Stimulated activated CD4-positive, alpha-beta T cell treated with anti-CD3 and anti-CD28 coated beads, TNF-alpha, amount 100 ng/mL, for 24 hours (primary cell): ENCODE measurements around the gene COL23A1.
A peak's percentile ranks its signal among the peaks of the same experiment; 100 is the strongest.

ENCODE experiments used
- DNase-seq, 3 experiments: peaks; one replicate each; pipeline ENCODE4 v3.0.0-alpha.2; 2020; ENCODE audit warnings: low read depth in 3 of 3

COL23A1 gene

DNA sequence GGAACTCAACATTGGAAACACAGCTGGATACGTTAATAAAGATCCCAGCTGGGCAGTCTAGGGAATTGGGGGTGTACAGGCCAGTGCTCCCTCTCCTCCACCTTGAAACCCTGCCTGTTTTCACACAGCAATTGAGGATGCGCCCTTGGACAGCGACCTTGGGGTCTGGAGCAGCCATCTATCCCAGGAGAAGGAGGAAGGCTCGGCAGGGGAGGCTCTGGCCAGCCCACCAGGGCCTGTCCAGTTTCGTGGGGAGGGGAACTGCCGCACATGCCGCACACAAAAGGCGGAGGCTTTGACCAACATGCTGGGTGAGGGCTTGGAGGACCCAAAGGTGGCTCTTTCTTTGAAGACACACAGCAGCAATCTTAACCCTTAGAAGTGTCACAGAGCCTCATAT lies 1.4 kb downstream of the COL23A1 start:
- no peak for DNase-seq

DNA sequence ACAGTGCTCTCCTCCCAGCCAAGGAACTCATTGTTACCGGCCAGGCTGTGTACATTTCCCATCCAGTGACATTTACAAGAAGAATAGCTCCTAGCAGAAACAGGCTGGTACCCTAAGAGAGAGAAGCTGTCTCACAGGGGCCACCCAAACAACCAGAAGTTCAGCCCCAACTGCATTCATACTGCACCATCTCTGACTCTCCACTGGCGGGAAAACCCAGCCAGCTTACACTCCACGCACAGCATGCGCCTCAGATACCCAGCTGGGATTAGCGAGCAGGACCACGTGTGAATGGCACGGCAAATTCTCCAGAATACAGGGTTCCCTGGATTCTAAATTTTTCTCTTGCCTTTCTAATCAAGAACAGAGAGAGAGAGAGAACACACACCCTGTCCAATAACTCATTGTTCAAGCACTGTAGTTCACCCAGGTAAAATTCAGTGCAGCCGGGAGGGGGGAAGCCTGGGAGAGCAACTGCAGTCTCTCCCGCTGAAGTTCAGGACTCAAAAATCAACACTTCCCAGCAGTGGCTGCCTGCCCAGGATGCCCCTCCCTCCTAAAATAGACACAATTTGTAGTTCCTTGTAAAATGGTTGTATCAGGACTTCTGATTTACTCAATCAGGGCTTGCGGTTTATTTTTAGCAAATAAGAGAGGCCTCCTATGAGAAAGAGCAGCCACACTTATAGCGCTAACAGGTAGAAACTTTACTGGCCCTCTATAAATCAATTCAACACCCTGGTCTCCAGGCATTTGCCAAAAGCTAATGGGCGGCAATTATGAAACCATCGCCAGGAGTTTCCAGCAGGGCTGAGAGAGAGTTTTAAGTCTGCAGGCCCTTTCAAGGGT lies 2.2 kb downstream of the COL23A1 start:
- no peak for DNase-seq

DNA sequence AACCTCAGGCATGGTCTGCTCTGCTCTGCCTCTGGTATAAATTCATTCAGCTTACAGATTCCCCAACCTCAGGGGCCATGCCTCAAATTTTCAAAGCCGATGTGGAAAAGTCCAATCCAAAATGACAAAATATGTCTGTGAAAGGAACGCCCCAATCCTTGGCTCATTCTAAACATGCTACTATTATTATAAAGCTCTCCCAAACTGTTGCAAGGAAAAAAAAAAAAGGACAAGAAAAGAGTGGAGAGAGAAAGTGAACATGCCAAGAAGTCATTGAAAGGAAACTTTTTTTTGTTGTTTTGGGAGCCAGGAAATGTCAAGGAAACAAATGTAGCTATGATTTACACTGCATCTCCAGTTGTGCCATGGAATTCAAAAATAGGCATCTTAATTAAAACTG lies 3.8 kb downstream of the COL23A1 start:
- no peak for DNase-seq

DNA sequence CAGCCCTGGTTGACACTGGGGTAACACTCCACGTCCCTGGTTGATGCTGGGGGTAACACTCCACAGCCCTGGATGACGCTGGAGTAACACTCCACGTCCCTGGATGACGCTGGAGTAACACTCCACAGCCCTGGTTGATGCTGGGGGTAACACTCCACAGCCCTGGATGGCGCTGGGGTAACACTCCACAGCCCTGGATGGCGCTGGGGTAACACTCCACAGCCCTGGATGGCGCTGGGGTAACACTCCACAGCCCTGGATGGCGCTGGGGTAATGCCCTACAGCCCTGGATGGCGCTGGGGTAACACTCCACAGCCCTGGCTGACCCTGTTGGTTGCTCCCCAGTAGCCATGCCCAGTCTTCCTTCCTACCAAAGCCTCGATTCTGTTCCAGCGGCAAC lies 4.8 kb downstream of the COL23A1 start:
- DNase-seq, result peak in 2 of 3 experiments; percentile 20 to 28

DNA sequence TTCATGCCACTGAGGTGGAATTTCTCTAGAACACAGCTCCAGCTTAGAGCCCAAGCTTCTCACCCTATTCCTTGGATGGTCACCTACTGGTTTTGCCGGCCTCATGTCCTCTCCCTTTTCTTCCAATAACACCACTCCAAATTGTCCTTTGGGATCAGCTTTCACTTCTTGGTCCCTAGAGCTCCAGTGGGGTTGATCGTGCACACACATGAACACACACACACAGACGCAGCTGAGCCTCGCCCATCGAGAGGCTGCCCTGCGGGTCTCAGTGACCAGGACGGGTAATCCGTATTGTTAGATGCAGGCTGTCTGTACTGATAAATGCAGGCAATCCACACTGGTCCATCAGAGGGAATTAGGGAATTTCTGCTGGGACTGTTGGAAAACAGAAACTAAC lies 6.9 kb downstream of the COL23A1 start:
- no peak for DNase-seq

DNA sequence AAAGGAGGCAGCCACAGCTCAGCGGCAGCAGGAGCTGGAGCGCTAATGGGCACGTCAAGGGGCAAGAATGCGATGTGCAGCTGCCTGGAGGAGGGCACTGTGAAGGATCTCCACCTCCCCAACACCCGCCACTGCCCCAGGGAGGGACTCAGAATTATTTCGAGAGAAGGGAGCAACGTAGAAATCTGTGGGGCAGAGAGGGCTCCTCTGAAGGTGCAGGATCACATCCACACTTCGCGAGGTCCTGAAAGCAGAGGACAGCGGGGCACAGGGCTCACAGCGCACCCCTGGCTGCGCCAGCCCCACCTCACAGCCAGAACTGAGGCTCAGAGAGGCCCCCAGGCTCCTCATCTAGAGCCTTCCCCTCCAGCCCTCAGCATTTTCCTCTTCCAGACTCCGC lies 7.9 kb downstream of the COL23A1 start:
- DNase-seq, result no peak

DNA sequence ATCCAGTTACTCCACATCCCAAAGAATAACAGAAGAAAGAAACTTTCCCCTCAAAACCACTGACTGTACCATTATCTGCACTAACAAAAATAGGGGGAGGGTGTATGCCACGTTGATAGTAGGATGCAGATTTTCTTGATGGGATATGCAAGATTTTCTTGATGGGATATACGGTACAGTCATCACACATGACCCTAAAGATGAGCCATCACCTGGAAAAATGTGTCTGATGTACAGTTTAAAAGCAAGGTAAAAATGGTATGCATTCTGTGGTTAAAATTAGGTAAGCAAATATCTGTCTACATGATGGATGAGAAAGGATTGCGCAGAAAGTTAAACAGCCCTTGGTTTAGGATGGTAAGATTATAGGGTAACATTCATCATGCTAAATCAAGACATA lies 8.6 kb downstream of the COL23A1 start:
- no peak for DNase-seq

DNA sequence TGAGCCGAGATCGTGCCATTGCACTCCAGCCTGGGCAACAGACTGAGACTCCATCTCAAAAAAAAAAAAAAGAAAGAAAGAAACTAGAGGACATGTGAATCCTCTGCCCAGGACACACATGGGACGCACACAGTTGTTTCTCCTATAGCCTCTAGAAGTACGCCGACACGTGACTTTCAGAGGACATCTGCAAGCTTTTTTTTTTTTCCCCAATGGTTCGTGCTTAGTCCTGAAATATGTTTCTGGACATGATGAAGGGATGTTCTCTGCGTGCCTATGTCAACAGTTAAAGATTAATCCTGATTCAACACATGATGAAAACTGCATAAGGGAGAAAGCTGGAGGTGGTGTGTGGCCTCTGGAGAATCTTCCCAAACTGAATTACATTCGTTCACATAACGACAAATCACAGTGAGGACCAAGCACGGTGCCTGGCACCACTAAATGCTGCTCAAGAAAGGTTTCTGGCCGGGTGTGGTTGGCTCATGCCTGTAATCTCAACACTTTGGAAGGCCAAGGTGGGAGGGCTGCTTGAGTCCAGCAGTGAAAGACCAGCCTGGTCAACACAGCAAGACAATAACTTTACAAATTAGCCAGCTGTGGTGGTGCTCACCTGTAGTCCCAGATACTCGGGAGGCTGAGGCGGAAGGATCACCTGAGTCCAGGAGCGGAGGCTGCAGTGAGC lies 9.8 kb downstream of the COL23A1 start:
- no peak for DNase-seq

DNA sequence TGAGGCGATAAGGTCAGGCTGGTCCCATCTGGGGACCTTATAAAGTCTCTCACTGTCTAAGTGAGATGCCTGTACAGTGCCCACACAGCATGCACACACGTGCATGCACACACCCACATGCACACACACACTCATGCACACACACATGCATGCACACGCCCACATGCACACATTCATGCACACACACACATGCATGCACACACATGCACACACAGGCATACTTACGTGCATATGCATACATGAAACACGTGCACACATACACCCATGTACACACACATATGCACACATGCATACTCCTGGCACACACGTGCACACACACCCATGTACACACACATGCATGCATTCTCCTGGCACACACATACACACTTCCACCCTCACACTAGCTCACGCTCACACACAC lies 12.2 kb downstream of the COL23A1 start:
- no peak for DNase-seq

DNA sequence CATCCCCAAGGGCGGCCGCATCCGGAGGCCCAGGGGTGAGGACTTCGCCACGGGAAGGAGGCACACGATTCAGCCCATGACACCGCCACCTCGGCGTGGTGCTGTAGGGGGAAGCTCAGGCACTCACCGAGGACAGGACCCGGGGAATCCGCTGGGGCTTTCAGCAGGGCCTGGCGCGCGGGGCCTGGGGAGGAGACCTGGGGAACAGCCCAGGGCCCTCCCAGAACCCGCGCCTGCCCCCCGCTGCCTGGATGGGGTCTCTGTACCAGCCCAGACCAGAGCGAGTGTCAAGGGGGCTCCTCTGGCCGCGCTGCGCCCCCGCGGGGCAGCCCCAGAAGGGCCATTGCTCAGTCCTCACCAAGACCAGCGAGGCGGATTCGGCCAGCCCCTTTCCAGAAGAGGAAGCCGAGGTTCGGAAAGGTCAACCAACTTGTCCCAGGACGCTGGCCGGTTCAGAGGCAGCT lies 12.8 kb downstream of the COL23A1 start:
- no peak for DNase-seq

DNA sequence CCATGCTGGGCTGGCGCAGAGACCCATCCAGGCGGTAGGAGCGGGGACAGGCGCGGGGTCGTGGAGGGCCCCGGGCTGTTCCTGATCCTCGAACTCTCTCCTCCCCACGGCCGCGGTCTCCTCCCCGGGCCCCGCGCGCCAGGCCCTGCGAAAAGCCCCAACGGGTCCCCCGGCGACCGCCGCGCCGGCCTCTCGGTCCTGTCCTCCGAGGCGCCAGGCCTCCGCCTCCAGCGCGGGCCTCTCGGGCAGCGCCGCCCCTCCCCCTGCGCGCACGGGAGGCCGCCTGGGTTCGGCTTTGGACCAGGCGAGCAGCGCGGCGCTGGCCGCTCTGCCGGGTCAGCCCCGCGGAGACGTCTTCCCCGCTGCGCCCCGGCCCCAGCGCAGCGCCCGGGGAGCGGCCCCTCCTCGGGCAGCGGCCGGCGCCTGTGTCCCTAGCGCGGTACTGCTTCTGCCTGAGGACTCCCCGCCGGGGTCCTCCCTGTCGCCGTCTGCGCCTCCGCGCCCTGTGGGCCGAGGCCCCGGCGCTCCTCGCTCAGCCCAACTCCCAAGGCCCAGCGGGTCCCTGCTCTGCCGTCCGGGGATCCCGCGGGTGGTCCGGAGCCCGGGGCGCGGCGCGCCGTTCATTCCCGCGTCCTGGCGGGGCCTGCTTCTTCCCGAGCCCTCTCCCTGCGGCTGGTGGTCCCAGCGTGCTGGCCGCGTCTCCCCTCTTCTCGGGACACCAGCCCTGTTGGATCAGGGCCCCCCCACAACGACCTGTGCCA lies 13.4 kb downstream of the COL23A1 start:
- no peak for DNase-seq

DNA sequence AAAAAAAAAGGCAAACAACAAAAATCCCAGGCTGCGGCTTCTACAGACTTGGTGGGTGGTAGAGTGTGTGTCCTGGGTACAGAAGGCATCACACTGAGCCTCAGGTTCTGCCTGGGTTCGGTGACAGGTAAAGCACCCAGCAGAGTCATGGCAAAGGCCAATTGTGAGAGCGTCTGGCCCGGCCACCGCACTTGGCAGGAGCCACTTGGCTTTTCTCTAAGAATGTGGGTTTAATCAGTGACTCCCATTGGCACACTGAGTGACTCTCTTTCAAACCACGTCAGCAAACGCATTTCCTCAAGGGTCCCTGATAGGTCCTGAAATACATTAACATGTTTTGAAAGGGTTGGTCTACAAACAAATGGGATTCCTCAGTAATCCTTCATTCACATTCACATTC lies 17.0 kb downstream of the COL23A1 start:
- no peak for DNase-seq

DNA sequence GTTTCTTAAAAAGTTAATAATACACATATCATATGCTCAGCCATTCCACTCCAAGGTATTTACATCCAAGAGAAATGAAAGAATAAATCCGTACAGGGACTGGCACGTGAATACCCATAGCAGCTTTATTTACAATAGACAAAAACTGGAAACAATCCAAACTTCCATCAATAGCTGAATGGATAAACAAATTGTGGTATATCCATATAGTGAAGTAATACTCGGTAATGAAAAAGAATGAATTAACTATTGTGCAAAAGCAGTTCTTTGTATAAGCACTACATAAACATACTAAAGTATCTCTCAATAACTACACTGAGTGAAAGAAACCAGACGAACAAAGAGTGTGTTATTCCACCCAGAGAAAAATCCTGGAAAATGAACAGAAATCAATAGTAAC lies 17.6 kb downstream of the COL23A1 start:
- DNase-seq, result no peak

DNA sequence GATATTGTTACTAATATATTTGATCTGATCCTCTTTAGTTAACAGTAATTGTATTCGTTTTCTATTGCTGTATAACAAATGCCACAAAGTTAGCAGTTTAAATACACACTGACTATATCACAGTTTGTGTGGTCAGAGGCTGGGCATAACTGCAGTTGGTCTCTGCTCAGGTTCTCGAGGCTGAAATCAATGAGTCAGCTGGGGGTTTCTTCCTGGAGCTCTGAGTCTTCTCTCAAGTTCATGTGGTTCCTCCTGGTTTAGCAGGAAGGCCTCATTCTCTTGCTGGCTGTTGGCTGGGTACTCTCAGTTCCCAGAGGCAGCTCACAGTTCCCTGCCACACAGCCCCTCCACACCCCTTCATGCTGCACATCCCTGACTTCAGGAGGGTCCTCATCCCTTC lies 20.7 kb downstream of the COL23A1 start:
- DNase-seq, result no peak

DNA sequence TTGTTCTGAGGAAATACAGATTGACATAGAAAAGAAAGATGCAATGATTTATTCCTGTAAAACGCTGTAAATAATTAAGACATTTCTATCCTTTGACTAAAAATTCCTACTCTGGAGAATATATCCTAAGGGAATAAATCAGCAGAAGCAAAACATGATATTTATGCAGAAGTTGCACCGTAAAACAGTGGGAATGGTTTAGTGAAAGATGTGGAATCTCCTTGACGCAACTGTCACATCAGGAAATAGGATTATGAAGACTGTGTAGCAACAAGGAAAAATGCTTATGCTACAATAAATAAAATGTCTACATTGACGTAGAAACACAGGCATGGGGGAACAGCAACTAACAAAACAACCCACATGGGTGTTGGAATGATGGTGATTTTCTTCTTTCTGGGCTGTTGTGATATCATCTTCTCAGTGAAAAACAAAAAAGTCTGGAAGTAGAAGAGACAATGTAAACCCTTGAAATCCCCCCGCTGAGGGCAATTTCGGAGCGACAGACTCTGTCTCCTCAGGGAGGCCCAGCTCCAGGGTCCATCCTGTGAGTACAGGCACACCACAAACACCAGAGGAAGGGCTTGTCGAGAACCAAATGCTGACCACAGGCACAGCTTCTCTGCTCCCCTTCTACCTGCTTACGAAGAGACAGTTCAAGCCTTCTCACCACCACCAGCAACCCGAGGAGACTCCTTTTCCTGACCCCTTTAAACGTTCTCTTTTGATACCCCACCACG lies 25.2 kb downstream of the COL23A1 start:
- DNase-seq, result no peak

DNA sequence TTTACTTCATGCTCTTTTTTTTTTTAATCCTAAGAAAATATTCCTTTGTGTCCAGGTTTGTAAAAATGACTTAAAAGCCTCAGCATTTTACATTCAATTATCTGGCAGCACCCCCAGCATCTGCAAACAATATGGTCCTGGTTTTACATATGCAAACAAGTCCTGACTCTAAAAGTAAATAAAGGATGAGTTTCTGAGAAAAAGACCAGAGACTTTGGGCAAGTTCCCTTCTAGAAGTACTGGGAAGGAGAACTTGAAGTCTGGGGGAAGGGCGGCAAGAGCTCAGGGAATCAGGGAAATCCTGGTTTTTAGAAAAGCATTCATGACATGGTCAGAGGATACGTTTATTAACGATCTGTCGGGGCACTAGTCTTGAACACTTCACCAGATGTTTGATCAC lies 25.8 kb downstream of the COL23A1 start:
- DNase-seq, result no peak

DNA sequence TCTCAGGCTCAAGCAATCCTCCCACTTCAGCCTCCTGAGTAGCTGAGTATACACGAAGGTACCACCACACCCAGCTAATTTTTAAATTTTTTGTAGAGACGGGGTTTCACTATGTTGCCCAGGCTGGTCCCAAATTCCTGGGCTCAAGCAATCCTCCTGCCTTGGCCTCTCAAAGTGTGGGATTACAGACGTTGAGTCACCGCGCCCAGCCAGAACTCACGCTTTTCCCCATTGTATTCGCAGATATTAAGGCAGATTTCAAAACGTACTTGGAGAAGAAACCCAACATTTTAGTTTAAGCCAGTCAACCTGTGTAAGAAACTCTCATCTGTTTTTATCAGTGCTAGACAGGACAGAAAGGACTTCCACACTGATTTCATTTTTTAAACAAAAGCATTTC lies 26.6 kb downstream of the COL23A1 start:
- DNase-seq, result no peak

DNA sequence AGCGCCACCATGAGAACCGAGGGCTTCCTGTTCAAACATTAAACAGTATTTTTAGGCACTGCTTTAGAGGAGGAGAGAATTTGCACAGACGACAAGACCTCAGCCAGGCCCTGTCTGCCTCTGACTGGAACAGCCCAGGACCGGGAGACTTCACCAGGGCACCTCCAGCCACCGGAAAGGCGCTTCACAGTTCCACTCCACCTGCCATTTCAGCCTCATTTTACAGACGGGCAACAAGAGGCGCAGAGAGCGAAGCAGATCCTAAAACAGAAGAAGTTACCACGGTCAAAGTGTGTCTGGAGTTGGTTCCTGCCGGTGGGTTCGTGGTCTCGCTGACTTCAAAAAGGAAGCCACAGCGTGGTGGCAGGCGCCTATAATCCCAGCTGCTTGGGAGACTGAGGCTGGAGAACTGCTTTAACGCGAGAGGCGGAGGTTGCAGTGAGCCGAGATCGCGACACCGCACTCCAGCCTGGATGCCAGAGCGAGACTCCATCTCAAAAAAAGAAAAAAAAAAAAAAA lies 28.4 kb downstream of the COL23A1 start:
- DNase-seq, result no peak

DNA sequence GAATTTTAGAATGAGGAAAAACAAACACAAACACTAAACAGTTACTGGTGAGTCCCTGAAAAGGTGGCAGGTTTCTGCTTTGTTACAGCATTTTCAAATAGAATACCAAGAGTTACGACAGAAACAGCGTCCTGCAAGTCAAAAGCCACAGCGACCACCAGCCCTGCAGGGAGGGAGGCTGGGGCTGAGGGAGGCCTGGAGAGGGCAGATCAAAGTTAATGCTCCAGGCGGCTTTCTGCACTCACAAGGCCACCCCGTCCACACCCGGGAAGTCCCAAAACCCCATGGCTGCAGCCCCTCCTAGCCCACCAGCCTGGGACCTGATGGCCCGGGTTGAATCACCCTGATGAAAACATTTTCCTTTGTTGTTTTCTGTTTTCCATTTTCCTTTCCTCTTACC lies 29.3 kb downstream of the COL23A1 start:
- DNase-seq, result no peak

DNA sequence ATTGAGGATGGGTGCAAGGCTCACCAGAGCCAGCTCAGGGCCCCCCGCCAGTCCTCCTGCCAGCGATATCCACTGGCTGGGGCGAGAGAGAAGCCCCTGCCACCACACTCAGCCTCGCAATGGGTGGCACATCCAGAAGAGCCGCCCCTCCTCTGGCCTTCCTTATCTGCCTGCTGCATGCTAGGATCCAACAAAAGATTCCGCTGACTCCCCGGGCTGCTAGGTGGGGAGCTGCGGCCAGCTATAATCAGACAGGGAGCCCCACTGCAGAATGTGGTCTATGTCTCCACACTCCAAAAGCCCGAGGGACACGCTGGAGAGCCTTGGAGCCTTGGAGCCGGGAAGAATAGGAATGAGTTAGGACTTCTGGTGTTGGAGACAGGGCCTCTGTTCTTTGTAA lies 32.8 kb downstream of the COL23A1 start:
- DNase-seq, result no peak

DNA sequence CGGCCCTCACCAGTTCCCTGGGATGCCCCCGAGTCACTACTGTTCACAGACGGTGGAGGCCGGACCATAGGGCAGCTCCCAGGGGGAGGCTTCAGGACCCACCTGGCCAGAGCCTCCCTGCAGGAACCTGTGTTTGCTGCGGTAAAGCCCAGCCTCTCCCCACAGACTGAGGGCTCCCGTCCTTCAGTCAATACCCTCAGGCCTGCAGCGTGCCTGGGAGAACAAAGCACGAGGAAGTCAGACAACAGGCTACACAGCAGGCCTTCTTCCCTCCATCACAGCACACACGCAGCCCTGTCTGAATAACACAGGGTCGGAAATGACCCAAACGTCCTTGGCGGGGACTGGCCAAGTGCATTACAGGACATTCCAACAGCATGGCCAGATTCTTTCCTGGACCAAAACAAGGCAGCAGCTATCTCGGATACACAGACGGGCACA lies 34.4 kb downstream of the COL23A1 start:
- no peak for DNase-seq

DNA sequence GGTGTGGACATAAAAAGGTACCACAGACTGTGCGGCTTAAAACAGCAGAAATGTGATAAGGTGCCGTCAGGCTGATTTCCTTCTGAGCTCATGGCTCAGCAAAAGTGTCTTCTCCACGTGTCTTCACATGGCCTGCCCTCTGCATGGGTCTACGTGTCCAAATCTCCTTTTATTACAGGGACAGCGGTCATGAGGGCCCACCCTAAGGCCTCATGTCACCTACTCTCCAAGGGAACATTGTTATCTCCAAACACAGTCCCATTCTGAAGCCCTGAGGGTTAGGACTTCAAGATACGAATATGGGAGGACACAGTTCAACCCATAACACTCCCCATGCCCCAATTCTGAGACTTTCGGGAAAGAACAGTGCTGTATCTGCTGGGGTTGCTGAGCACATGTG lies 35.2 kb downstream of the COL23A1 start:
- DNase-seq, result no peak
